Stimulated activated CD8-positive, alpha-beta memory T cell treated with anti-CD3 and anti-CD28 coated beads, Interleukin-2, amount 100 ng/mL, for 1 hour (primary cell): ENCODE data around the gene PXMP4.
A peak's percentile ranks its signal among the peaks of the same experiment; 100 is the strongest.

Source experiments
- DNase-seq, 2 donors: peaks; one replicate each; pipeline ENCODE4 v3.0.0-alpha.2; 2020; ENCODE audit warnings: low read depth in 2 of 2

PXMP4 gene

DNA sequence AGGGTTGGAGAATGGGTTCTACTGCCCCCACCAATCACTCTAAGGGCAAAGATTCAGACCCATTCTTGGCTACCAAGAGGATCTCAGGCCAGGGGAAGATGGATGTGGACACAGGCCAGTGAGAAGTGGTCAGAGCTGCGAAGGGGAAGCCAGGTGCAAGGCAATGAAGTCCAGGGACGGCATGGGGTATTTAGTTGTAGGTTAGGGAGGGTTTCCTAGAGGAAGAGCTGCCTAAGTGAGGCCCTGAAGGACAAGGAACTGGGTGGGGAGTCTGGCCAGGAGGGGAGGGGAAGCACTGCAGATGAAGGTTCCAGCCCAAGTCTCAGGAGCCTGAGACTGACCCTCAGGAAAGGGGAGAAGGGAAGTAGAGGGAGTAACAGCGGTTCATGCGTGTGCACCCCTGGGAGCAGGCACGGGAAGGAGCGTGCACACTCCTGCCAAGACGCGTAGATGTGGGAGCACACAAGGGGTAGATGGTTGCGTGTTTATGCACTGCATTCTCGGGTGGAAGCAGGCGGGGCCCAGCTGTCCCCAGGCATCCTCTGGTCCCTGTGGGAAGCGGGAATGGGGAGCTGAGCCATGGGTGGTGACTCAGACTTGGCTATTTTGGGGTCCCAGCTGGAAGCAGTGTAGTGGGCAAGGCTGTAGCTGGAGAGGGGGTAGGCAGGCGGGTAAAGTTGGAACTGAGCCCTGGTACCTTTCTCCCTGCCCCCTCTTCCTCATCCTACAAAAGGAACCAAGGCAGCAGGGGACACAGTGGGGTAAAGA lies 50.1 kb downstream of the PXMP4 start:
- no peak for DNase-seq

DNA sequence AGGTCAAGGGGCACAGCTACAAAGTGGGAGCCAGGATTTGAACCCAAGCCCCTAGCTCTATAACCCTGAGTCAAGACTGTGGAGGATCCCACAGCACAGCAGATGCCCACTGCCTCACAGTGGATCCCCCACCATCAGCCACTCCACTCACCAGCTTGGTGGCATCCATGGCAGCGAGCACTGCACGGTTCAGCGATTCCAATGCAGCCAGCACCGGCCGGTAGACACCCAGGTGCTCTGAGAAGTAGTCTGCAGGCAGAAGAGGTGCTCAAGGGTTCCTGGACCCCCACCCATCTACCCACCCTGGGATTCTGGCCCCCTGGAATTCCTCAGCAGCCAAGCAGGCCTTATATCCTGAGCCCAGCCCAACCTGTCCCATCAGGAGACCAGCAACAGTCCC lies 50.9 kb downstream of the PXMP4 start:
- DNase-seq, result no peak

DNA sequence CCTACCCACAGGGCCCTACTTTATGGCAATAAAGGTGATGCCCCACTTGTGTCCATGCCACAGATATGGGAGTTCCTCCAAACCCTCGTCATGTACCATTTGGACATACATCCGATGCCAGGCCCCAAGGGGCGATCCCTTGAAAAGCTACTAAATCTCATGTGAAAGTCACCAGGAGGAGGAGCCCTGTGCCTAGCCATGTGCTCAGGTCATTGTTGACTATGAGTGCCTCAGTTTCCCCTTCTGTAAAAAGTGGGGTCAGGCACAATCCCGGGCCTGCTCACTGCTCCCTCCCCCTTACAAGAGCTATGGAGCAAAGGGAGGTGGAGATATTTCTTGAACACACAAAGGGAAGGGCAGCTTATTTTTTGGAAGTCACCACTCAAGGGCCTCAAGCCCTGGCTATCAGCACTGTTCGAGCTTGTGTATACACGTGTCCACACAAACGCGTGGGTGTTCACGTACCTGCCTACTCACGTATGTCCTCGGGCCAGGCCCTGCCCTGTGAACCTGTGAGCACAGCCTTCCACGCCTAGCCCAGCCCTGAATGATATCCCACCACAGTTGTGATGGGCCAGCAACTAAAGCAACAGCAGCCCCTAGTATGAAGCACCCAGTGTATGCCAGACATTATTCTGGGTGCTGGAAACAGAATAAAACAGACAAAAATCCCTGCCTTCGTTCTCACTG lies 51.5 kb downstream of the PXMP4 start:
- no peak for DNase-seq

DNA sequence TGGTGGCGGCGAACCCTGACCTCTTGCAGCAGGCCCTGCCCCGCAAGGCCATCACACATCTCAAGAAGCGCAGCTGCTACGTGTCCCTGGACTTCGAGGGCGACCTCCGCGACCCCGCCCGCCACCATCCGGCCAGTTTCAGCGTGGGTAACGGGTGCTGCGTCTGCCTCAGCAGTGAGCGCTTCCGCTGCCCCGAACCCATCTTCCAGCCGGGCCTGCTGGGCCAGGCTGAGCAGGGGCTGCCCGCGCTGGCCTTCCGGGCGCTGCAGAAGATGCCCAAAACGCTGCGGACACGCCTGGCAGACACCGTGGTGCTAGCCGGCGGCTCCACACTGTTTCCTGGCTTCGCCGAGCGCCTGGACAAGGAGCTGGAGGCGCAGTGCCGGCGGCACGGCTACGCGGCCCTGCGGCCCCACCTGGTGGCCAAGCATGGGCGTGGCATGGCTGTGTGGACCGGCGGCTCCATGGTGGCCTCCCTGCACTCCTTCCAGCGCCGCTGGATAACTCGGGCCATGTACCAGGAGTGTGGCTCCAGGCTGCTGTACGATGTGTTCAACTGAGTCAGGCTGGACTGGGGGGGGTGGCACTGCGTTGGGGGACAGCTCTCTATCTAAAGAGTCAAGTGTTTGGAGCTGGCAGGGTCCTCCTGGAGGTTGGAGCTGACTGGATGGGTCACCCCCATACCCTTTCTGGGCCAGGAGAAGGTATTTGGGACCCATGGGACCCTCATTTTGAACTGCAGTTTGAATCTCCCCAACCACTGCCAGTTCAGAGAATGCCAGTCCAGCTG lies 52.2 kb downstream of the PXMP4 start:
- DNase-seq, result peak; percentile 60 to 62

DNA sequence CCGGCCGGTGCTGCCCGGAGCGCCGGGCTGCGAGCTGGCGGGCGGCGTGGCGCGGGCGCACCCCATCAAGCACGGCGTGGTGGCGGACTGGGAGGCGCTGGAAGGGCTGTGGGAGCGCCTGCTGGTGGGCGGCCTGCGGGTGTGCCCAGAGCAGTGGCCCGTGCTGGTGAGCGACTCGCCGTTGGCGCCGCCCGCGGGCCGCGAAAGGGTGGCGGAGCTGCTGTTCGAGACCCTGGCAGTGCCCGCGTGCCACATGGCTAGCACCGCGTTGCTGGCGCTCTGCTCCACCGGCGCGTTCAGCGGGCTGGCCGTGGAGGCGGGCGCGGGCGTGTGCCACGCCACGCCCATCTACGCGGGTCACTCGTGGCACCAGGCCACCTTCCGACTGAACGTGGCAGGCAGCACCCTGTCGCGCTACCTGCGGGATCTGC lies 52.9 kb downstream of the PXMP4 start:
- no peak for DNase-seq

DNA sequence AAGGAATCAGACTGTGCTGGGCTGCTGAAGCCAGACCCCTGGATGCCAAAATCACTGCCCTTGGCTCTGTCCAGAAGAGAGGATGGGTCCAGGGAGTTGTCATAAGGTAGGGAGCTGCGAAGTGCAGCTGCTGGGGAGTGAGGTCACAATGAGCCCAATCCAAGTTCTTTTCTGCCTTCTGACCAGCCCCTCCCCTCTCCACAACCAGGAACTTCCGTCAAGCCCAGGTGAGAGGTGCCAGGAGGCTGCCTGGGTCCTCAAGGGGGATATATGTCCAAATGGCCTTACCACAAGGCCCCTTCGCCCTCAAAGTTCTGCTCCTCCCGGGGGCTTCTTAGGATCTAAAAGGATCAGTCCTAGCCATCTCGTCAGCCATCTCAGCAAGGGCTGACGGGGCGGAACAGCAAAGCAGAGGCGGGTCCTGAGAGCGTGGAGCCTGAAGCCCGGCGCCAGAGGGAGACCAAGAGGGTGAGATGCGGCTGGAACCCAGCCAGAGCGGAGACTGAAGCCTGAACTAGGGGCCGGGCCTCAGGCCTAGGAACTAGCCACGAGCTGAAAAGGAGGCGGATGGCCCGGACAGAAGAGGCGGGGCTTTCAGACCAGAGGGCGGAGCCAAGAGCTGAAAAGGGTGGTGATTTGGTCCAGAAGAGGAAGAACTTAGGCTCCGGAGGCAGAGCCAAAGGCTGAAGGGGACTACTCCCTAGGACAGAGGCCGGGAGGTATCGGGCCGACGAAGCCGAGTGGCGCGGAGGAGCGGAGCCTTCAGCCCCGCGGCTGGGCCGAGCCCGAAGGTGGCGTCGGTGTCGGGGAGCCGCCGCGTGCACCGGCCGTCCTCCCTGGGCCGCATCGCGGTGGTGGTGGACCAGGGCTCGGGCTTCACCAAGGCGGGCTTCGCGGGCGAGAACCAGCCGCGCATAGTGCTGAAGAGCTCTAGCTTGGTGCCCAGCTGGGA lies 53.5 kb downstream of the PXMP4 start, which contains the start of gene ACTL10:
ACTL10 (plus strand) TSS at position 651 of the 952 bp plus-strand sequence. CDS start 555 bp downstream, outside the sequence.
- peak; percentile 57 to 67 for DNase-seq

DNA sequence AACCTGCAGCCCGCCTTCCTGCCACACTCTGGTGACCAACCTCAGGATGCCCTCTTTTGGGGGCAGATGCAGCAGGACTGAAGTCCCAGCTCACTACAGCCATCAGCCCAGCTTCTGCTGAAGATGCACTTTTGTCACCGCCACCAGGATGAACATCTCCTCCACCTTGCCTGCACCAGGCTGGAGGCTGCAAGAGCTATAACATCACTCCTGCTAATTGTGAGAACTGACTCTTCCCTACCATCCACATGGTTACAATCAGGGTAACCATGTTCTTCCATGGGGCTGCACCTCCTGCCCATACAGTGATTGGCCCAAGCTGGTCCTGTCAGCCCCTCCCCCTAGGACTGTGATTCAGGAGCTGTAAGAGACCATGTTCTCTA lies 55.4 kb downstream of the PXMP4 start:
- no peak for DNase-seq

DNA sequence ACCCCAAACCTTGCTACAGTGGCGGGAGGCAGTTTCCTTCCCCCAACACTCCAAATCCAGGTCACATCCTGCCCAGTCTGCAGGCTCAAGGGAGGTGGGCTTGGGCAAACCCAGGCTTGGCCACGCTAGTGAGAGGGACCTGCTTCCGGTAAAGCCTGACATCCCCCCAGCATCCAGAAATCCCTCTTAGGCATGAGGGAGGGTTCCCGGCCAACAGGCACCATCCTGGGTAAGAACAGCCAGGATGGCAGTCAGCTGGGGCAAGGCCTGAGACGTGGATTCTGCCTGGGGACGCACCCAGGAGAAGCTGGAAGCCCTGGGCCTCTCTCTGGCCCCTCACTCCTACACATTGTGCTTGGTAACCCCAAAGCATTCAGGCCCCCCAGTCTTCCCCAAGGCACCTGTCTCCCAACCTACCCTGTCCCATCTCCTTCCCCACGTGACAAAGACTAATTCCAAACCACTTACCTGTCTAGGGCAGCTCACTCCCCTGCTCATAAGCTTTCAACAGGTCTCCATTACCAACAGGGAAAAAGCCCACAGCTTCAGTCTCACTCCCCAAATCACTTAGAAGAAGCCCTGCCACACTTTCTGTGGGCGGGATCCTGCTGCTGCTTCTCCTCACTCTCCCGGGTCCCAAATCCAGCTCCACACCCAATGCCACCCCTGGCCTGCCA lies 55.9 kb downstream of the PXMP4 start:
- no peak for DNase-seq

DNA sequence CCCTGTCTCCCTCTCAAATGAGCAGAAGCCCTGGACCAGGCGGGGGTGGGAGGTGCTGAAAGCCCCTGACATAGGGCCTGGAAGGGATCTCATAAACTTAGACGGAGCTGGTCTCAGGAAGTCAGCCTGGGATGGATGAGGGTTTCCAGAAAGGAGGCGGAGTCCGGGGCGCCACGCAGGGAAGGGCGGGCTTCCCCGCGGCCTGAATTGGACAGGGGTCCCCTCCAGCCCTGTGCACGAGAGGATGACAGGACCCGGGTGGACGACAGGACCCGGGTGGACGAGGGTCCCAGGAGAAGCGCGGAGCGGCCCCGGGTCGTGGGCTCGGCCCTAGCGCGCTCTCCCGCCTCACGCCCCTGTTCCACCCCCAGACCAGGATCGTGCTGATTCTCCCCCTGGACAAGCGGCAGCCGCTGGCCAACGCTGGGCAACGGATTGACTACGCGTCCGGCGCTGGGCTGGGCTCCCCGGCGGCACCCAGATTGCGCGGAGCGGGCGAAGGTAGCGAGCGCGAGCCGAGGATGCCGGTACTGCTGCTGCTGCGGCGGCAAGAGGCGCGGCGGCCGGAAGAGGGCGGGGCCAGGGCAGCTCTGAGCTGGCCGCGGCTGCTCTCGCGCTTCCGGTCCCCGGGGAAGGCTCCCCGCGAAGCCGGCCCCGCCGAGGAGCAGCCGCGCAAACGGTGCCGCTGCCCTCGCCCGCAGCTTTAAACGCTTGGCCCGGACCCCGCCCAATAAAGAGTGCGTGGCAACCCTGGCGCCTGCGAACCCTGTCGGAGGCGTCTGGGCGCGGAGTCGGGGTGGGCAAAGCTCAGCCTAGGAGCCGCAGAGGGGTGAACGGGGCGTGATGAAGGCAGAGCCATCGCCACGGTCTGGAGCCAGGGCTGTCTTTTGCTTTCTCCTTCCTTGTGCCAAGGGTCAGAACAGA lies 56.7 kb downstream of the PXMP4 start:
- DNase-seq, result peak; percentile 63 to 67

DNA sequence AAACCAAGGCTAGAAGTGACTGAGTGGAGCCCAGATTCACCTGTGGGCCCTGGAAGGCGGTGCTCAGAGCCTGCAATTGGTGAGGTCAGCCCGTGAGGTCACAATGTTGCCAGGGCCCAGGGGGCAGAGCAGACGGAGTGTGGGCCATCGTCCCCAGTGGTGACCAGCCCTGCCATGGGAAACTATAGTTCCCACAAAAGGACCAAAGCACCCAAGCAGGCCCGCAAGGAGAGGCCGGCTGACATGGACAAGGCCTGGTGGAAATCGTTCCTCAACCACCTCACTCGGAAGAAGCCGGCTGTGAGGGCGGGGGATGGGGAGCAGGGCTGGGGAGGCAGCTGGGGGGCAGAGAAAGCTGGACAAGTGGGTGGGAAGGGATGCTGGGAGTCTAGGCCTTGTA lies 57.9 kb downstream of the PXMP4 start, which contains the start of gene C20orf144:
C20orf144 (plus strand) TSS at position 156 of the 400 bp plus-strand sequence; CDS start at position 175, 19 bp downstream.
- no peak for DNase-seq

DNA sequence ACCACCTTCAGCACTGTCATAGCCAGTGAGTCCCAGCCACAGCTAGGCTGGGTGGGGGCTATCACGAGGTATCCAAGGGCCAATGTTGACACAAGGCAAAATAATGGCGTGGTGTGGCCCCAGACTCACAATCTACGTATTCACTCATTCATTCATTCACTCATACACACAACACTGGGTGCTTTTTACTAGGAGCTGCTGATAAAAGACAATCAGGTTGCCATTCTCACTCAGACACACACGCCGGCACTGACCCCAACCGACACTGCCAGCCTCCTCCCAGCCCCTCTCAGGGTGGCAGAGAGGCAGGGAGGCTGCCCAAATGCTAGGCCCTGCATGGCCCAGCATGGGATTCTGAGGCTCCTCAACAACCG lies 59.4 kb downstream of the PXMP4 start:
- no peak for DNase-seq

DNA sequence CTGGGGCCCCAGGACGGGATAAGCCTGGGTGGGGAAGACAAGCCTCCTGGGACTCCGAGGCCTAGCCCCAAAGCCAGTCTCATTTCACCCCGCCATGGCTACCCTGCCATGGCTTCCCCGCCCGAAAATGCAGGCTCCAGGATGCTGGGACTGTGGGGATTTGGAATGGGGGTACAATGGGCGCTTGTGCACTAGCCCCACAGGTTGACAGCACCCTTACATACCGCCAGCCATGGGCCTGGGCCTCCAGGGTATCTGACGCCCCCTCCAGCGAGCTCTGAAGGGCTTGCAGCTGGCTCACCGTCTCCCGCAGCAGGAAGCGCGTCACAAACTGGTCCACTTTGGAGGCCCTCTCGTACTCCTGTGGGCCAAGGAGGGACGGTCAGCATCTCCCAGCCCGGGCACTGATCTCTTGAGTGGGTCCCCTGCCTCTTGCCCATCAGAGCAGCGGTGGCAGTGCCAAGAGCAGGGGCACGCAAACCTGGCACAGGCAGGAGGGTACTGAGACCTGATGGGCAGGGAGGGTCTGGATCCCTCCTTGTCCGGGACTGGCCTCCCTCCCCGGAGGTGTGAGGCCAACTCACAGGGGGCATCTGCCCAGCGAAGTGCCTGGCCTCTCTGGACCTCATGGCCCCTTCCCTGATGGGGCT lies 60.0 kb downstream of the PXMP4 start:
- DNase-seq, result no peak

DNA sequence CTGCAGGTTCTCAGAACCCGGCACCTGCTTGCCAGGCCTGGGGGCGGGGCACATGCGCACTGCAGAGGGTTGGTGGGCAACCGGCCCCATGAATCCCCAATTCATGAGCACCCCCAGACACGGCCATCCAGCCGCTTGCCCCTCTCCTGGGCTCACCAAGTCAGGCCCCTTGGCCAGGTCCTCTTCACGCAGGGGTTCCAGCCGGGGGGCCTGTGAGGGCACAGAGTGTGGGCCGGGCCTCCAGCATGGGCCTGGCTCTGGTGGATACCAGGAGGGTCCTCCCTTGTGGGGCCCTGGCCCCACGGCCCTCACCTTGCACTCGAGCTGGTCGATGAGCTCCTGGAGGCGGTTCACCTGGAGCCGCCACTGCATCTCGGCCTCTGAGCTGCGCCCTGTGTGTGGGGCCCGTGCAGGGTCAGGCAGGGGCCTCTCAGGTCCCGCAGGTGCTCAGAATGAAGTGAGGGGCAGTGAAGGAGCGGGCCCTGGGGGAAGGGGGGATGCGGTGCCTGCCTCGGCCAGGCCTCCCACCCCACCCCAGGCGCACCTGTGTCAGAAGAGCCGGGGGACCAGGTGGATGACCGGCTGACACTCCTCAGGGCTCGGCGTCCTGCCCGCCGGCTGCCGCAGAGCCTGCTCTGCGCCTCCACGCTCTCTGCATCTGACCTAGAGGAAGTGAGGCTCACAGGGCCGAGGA lies 60.6 kb downstream of the PXMP4 start:
- DNase-seq, result no peak

DNA sequence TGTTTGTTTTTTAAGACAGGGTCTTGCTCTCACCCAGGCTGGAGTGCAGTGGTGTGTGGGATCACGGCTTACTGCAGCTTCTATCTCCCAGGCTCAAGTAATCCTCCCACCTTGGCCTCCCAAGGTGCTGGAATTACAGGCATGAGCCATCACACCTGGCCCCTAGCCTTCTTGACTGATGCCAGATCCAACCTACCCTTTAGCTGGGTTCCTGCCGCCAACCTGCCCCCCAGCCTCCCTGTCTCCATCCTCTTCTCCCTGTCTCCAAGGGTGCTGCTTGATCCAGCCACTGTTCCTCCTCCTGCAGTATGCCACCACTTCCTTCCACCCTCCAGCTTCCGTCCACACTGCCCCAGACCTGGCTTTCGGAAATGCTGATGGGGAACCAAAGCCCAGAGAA lies 61.2 kb downstream of the PXMP4 start:
- DNase-seq, result no peak

DNA sequence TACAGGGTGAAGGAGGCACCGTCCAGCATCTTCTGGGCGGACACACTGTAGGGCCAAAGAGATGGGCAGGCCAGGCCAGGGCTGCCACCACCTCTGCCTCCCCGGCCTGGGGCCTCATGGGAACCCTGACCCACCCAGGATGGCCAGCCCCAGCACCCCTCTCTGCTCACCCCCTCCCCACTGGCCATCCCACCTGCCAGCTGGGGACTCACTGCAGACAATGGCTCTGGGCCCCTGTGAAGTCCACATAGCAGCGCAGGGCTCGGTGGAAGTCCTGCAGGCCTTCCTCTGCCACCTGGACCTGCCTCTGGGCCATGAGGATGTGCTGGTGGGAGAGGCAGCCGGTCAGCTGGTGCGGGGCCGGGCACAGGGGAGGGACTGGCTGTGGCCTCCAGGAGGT lies 61.6 kb downstream of the PXMP4 start:
- no peak for DNase-seq

DNA sequence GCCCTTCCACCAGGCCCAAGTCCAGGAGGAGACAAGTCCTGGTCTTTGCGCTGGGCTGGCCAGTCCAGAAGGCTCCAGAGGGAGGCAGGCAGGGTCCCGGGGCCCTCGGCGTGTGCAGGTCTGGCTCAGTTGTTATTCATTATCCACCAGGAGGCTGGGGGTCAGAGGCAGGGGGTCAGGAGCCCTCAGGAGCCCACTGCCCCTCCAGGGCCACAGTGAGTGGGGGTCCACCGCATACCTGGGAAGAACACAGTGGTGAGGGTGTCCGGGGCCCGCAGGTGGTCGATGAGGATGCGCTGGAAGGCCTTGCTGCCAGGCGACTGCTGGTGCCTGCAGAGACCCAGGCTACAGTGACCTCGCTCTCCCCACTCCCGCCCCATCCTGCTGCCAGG lies 62.4 kb downstream of the PXMP4 start:
- no peak for DNase-seq

DNA sequence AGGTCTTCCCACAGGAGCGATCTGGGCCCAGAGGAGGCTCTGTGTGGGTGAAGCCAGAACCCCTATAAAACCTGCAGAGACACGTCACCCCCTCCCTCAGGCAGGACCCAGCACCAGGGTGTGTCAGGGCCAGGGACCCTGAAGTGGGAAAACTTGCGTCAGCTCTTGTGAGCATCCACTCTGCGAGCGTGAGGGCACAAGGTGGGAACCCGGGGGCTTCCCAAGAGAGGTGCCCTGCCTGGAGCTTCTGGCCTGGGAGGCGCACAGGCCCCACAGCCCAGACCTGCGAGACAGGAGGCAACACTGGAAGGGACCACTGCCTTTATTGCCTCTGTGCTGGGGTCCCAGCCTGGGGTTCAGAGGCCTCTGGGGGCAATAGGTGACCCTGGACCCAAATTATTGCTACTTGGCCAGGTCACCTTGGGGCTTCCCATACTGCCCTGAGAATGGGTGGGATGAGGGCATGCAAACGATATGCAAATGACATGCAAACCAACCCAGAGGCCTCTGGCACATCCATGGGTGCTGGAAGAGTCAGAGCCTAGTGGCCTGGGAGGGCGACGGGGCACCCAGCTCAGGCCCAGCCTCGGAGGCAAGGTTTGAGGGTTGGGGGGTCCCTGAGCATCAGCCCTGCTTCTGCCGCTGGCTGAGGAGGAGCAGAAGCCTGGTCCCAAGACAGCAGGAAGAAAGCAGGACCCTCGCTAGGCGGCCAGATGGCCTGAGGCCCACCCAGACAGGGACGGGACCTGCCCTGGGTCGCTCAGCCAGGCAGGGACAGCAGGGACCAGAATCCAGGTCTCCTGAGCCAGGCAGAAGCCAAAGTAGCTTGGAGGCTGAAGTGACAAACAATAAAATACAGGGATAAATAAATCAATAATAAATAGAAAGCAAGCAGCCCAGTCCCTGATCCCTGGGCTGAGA lies 63.1 kb downstream of the PXMP4 start:
- DNase-seq, result no peak
